HEK293 (cell line): ENCODE data around the gene PATE3.

Experiments
- CTCF ChIA-PET: fragments of 350-600 bp; formaldehyde crosslinking; extraction: SDS; loops from one replicate; lab custom pipeline; 2021; ENCODE audit warnings: antibody characterized with exemption; lab: Yijun Ruan, JAX
- POLR2A ChIA-PET: fragments of 300-600 bp; formaldehyde crosslinking; extraction: SDS; loops from one replicate; lab custom pipeline; 2020; ENCODE audit warnings: antibody characterized with exemption, inconsistent platforms; lab: Yijun Ruan, JAX
- H3K27ac ChIP-seq: fragments of 200-500 bp; sonication (Bioruptor generic); 2 replicates; pipeline ENCODE4 v1.5.1; 2014; ENCODE audit warnings: low read depth, low read length, control low read depth, inconsistent platforms; ENCODE audit errors: extremely low read depth
- H3K36me3 ChIP-seq, 2 experiments: fragments of 200-500 bp in 1 of 2; sonication (Bioruptor generic) in 1 of 2; 1 replicate in 1 of 2; 2 replicates in 1 of 2; pipeline ENCODE4 v1.5.1; 2014 to 2017; ENCODE audit warnings: inconsistent platforms in 2 of 2, low read length in 2 of 2; ENCODE audit not compliant: control insufficient read depth in 2 of 2, insufficient read depth in 1 of 2
- H3K4me1 ChIP-seq: fragments of 200-500 bp; sonication (Bioruptor generic); 2 replicates; pipeline ENCODE4 v1.5.1; 2014; ENCODE audit warnings: mild to moderate bottlenecking, low read length, inconsistent platforms; ENCODE audit not compliant: control insufficient read depth, insufficient read depth
- H3K4me3 ChIP-seq: 2 replicates; pipeline ENCODE4 v1.5.1; 2011; ENCODE audit warnings: low read depth, mild to moderate bottlenecking, control low read depth, low read length, moderate library complexity
- H3K9me3 ChIP-seq: fragments of 200-500 bp; sonication (Bioruptor generic); 2 replicates; pipeline ENCODE4 v1.5.1; 2014; ENCODE audit warnings: low read depth, low read length, inconsistent platforms; ENCODE audit not compliant: control insufficient read depth, insufficient read depth
- GLI4 ChIP-seq: fragments of 450-650 bp; formaldehyde crosslinking; IDR thresholded peaks from 2 replicates; pipeline ENCODE4 v1.5.1; 2016; ENCODE audit warnings: missing biosample characterization, missing genetic modification characterization
- GLIS1 ChIP-seq: fragments of 450-650 bp; formaldehyde crosslinking; IDR thresholded peaks from 2 replicates; pipeline ENCODE4 v1.5.1; 2016; ENCODE audit warnings: missing biosample characterization, missing genetic modification characterization
- KLF9 ChIP-seq: fragments of 450-650 bp; formaldehyde crosslinking; IDR thresholded peaks from 2 replicates; pipeline ENCODE4 v1.5.1; 2016; ENCODE audit warnings: missing biosample characterization, missing genetic modification characterization, low read depth
- SETDB1 ChIP-seq: IDR thresholded peaks from one replicate; pipeline ENCODE4 v1.6.1; 2017; ENCODE audit warnings: mild to moderate bottlenecking, low read length, moderate library complexity, mixed read lengths; ENCODE audit not compliant: insufficient read length
- ZNF114 ChIP-seq: fragments of 450-650 bp; formaldehyde crosslinking; IDR thresholded peaks from 2 replicates; pipeline ENCODE4 v1.5.0; 2017; ENCODE audit warnings: missing biosample characterization, missing genetic modification characterization
- ZNF138 ChIP-seq: fragments of 450-650 bp; formaldehyde crosslinking; IDR thresholded peaks from 2 replicates; pipeline ENCODE4 v1.5.1; 2016; ENCODE audit warnings: missing biosample characterization, missing genetic modification characterization, borderline replicate concordance
- ZNF184 ChIP-seq: fragments of 450-650 bp; IDR thresholded peaks from 2 replicates; pipeline ENCODE4 v1.5.1; 2018; ENCODE audit warnings: missing biosample characterization, mild to moderate bottlenecking, missing genetic modification characterization
- ZNF214 ChIP-seq: fragments of 450-650 bp; formaldehyde crosslinking; IDR thresholded peaks from 2 replicates; pipeline ENCODE4 v1.5.1; 2017; ENCODE audit warnings: missing biosample characterization, mild to moderate bottlenecking, missing genetic modification characterization, borderline replicate concordance
- ZNF24 ChIP-seq: fragments of 450-650 bp; formaldehyde crosslinking; IDR thresholded peaks from 2 replicates; pipeline ENCODE4 v1.5.1; 2016; ENCODE audit warnings: missing biosample characterization, missing genetic modification characterization
- ZNF324 ChIP-seq: fragments of 450-650 bp; formaldehyde crosslinking; IDR thresholded peaks from 2 replicates; pipeline ENCODE4 v1.5.1; 2016; ENCODE audit warnings: missing biosample characterization, missing genetic modification characterization
- ZNF585B ChIP-seq: fragments of 450-650 bp; formaldehyde crosslinking; IDR thresholded peaks from 2 replicates; pipeline ENCODE4 v1.5.1; 2016; ENCODE audit warnings: missing biosample characterization, missing genetic modification characterization
- ZNF596 ChIP-seq: fragments of 450-650 bp; IDR thresholded peaks from 2 replicates; pipeline ENCODE4 v1.5.0; 2018; ENCODE audit warnings: missing biosample characterization, mild to moderate bottlenecking, missing genetic modification characterization, moderate library complexity
- ZNF621 ChIP-seq: fragments of 450-650 bp; formaldehyde crosslinking; IDR thresholded peaks from 2 replicates; pipeline ENCODE4 v1.5.1; 2017; ENCODE audit warnings: missing biosample characterization, missing genetic modification characterization
- ZNF629 ChIP-seq: fragments of 450-650 bp; formaldehyde crosslinking; IDR thresholded peaks from 2 replicates; pipeline ENCODE4 v1.5.1; 2017; ENCODE audit warnings: missing biosample characterization, missing genetic modification characterization
- TF ChIP-seq, protein P1 (sequence below): fragments of 450-650 bp; formaldehyde crosslinking; optimal IDR thresholded peaks from 2 replicates; pipeline ENCODE3; 2016; ENCODE audit warnings: missing biosample characterization, mild to moderate bottlenecking, missing genetic modification characterization
- TF ChIP-seq, protein P2 (sequence below): fragments of 450-650 bp; formaldehyde crosslinking; IDR thresholded peaks from 2 replicates; pipeline ENCODE4 v1.5.1; 2017; ENCODE audit warnings: missing biosample characterization, missing genetic modification characterization
- TF ChIP-seq, protein P3 (sequence below): fragments of 450-650 bp; formaldehyde crosslinking; IDR thresholded peaks from 2 replicates; pipeline ENCODE4 v1.5.1; 2016; ENCODE audit warnings: missing biosample characterization, missing genetic modification characterization
- TF ChIP-seq, protein P4 (sequence below): fragments of 450-650 bp; IDR thresholded peaks from 2 replicates; pipeline ENCODE4 v1.5.1; 2018; ENCODE audit warnings: missing biosample characterization, mild to moderate bottlenecking, missing genetic modification characterization
- TF ChIP-seq, protein P5 (sequence below): sonication (generic); formaldehyde crosslinking; IDR thresholded peaks from 2 replicates; pipeline ENCODE4 v1.8.1; 2022; ENCODE audit warnings: mild to moderate bottlenecking, moderate library complexity, missing genetic modification reagents
- TF ChIP-seq, protein P6 (sequence below): fragments of 450-650 bp; formaldehyde crosslinking; IDR thresholded peaks from 2 replicates; pipeline ENCODE4 v1.5.1; 2016; ENCODE audit warnings: missing biosample characterization, missing genetic modification characterization
- TF ChIP-seq, protein P7 (sequence below): fragments of 450-650 bp; formaldehyde crosslinking; IDR thresholded peaks from 2 replicates; pipeline ENCODE4 v1.5.1; 2016; ENCODE audit warnings: missing biosample characterization, missing genetic modification characterization
- TF ChIP-seq, protein P8 (sequence below): fragments of 450-650 bp; formaldehyde crosslinking; IDR thresholded peaks from 2 replicates; pipeline ENCODE4 v1.5.1; 2016; ENCODE audit warnings: missing biosample characterization, missing genetic modification characterization

Gene PATE3

DNA sequence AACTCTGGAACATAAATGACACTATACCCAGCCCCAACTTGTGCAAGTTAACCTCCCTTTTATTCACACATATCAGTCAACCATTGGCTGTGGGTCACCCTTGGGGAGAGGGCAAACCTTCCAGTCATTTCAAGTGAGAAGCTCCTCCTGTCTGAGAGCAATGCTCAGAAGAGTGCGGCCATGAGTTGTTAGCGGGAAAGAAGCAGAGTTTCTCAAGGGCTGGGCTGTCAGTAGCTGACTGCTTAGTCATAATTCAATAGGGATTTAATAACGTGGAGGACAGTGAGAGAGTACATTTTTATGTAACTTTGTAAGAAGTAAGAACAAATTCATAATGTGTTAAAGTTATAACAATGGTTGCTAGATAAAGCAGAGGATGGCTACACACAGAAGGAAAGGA is 14.4 kb upstream of the PATE3 start:
- TF ChIP-seq, protein P1, sequence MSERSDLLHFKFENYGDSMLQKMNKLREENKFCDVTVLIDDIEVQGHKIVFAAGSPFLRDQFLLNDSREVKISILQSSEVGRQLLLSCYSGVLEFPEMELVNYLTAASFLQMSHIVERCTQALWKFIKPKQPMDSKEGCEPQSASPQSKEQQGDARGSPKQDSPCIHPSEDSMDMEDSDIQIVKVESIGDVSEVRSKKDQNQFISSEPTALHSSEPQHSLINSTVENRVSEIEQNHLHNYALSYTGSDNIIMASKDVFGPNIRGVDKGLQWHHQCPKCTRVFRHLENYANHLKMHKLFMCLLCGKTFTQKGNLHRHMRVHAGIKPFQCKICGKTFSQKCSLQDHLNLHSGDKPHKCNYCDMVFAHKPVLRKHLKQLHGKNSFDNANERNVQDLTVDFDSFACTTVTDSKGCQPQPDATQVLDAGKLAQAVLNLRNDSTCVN (tag by site-specific recombination) = no peak
- no peak for TF ChIP-seq ZNF621
- TF ChIP-seq ZNF24 (tag by site-specific recombination) = no peak
- no peak for TF ChIP-seq GLI4 (tag by site-specific recombination)
- no peak for TF ChIP-seq ZNF214 (tag by site-specific recombination)
- no peak for TF ChIP-seq ZNF629 (tag by site-specific recombination)
- TF ChIP-seq, protein P2, sequence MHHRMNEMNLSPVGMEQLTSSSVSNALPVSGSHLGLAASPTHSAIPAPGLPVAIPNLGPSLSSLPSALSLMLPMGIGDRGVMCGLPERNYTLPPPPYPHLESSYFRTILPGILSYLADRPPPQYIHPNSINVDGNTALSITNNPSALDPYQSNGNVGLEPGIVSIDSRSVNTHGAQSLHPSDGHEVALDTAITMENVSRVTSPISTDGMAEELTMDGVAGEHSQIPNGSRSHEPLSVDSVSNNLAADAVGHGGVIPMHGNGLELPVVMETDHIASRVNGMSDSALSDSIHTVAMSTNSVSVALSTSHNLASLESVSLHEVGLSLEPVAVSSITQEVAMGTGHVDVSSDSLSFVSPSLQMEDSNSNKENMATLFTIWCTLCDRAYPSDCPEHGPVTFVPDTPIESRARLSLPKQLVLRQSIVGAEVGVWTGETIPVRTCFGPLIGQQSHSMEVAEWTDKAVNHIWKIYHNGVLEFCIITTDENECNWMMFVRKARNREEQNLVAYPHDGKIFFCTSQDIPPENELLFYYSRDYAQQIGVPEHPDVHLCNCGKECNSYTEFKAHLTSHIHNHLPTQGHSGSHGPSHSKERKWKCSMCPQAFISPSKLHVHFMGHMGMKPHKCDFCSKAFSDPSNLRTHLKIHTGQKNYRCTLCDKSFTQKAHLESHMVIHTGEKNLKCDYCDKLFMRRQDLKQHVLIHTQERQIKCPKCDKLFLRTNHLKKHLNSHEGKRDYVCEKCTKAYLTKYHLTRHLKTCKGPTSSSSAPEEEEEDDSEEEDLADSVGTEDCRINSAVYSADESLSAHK (tag by site-specific recombination) = no peak
- TF ChIP-seq, protein P3, sequence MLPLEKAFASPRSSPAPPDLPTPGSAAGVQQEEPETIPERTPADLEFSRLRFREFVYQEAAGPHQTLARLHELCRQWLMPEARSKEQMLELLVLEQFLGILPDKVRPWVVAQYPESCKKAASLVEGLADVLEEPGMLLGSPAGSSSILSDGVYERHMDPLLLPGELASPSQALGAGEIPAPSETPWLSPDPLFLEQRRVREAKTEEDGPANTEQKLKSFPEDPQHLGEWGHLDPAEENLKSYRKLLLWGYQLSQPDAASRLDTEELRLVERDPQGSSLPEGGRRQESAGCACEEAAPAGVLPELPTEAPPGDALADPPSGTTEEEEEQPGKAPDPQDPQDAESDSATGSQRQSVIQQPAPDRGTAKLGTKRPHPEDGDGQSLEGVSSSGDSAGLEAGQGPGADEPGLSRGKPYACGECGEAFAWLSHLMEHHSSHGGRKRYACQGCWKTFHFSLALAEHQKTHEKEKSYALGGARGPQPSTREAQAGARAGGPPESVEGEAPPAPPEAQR (tag by site-specific recombination) = no peak
- TF ChIP-seq, protein P4, sequence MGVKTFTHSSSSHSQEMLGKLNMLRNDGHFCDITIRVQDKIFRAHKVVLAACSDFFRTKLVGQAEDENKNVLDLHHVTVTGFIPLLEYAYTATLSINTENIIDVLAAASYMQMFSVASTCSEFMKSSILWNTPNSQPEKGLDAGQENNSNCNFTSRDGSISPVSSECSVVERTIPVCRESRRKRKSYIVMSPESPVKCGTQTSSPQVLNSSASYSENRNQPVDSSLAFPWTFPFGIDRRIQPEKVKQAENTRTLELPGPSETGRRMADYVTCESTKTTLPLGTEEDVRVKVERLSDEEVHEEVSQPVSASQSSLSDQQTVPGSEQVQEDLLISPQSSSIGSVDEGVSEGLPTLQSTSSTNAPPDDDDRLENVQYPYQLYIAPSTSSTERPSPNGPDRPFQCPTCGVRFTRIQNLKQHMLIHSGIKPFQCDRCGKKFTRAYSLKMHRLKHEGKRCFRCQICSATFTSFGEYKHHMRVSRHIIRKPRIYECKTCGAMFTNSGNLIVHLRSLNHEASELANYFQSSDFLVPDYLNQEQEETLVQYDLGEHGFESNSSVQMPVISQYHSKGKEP (tag by site-specific recombination) = no peak
- no peak for TF ChIP-seq ZNF585B (tag by site-specific recombination)
- TF ChIP-seq ZNF138 (tag by site-specific recombination) = no peak
- no peak for TF ChIP-seq ZNF596 (tag by site-specific recombination)
- no peak for TF ChIP-seq GLIS1 (tag by site-specific recombination)
- TF ChIP-seq ZNF324 (tag by site-specific recombination) = no peak
- TF ChIP-seq, protein P5, sequence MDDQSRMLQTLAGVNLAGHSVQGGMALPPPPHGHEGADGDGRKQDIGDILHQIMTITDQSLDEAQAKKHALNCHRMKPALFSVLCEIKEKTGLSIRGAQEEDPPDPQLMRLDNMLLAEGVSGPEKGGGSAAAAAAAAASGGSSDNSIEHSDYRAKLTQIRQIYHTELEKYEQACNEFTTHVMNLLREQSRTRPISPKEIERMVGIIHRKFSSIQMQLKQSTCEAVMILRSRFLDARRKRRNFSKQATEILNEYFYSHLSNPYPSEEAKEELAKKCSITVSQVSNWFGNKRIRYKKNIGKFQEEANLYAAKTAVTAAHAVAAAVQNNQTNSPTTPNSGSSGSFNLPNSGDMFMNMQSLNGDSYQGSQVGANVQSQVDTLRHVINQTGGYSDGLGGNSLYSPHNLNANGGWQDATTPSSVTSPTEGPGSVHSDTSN = no peak
- TF ChIP-seq ZNF114 (tag by site-specific recombination) = no peak
- TF ChIP-seq SETDB1 = no peak
- Histone ChIP-seq H3K36me3 (no peaks in the 10 kb centered on the region), H3K27ac (no peak overlapping the region), H3K4me1 (no peaks in the 10 kb centered on the region), H3K4me3 (no peak overlapping the region), H3K9me3 (no peaks in the 10 kb centered on the region)
- CTCF ChIA-PET = no interaction called here
- POLR2A ChIA-PET = no interaction called here

DNA sequence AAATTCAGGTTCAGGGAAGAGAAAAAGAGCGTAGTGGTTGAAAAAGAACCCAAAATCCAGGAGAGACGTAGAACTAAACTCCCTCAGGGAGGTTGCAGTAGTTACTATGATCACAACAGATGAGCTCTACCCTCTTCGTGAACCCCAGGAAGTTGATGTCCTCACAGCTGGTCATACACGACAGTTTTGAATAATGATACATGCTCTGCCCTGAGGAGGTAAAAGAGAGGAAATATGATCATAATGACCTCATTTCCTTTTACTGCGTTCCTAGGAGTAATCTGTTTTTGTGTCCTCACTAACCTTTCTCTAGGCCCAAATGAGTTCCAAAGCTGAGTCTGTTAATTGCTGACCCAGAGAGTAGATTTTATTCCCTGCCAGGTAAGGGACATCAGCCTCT is 10.6 kb upstream of the PATE3 start:
- H3K36me3 ChIP-seq = no peaks in the 10 kb centered on the region
- POLR2A ChIA-PET = no interaction called here
- H3K4me1 ChIP-seq = no peaks in the 10 kb centered on the region
- H3K27ac ChIP-seq = no peak overlapping the region
- H3K4me3 ChIP-seq = no peak overlapping the region
- no peaks in the 10 kb centered on the region for H3K9me3 ChIP-seq
- CTCF ChIA-PET = interaction anchor here (0.5 kb wide), 1 partner anchor 98 kb away, joined by 3 read pairs; no protein-coding TSS in a partner anchor
- TF ChIP-seq, protein P6, sequence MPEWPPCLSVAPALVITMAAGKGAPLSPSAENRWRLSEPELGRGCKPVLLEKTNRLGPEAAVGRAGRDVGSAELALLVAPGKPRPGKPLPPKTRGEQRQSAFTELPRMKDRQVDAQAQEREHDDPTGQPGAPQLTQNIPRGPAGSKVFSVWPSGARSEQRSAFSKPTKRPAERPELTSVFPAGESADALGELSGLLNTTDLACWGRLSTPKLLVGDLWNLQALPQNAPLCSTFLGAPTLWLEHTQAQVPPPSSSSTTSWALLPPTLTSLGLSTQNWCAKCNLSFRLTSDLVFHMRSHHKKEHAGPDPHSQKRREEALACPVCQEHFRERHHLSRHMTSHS (tag by site-specific recombination) = no peak
- no peak for TF ChIP-seq ZNF184 (tag by site-specific recombination)
- no peak for TF ChIP-seq ZNF629 (tag by site-specific recombination)
- no peak for TF ChIP-seq KLF9 (tag by site-specific recombination)
- TF ChIP-seq, protein P7, sequence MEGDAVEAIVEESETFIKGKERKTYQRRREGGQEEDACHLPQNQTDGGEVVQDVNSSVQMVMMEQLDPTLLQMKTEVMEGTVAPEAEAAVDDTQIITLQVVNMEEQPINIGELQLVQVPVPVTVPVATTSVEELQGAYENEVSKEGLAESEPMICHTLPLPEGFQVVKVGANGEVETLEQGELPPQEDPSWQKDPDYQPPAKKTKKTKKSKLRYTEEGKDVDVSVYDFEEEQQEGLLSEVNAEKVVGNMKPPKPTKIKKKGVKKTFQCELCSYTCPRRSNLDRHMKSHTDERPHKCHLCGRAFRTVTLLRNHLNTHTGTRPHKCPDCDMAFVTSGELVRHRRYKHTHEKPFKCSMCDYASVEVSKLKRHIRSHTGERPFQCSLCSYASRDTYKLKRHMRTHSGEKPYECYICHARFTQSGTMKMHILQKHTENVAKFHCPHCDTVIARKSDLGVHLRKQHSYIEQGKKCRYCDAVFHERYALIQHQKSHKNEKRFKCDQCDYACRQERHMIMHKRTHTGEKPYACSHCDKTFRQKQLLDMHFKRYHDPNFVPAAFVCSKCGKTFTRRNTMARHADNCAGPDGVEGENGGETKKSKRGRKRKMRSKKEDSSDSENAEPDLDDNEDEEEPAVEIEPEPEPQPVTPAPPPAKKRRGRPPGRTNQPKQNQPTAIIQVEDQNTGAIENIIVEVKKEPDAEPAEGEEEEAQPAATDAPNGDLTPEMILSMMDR (tag by site-specific recombination) = no peak
- TF ChIP-seq, protein P8, sequence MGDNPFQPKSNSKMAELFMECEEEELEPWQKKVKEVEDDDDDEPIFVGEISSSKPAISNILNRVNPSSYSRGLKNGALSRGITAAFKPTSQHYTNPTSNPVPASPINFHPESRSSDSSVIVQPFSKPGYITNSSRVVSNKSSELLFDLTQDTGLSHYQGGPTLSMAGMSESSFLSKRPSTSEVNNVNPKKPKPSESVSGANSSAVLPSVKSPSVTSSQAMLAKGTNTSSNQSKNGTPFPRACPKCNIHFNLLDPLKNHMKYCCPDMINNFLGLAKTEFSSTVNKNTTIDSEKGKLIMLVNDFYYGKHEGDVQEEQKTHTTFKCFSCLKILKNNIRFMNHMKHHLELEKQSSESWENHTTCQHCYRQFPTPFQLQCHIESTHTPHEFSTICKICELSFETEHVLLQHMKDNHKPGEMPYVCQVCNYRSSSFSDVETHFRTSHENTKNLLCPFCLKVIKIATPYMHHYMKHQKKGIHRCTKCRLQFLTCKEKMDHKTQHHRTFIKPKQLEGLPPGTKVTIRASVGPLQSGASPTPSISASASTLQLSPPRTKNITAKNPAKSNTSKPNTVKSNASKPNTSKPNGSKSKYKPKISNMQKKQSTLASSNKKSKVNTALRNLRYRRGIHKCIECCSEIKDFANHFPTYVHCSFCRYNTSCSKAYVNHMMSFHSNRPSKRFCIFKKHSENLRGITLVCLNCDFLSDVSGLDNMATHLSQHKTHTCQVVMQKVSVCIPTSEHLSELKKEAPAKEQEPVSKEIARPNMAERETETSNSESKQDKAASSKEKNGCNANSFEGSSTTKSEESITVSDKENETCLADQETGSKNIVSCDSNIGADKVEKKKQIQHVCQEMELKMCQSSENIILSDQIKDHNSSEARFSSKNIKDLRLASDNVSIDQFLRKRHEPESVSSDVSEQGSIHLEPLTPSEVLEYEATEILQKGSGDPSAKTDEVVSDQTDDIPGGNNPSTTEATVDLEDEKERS (tag by site-specific recombination) = no peak
